SKM-1 (cell line): ENCODE measurements around the gene DYNC1I1.

Experiments used
- DNase-seq: peaks from one replicate; lab custom pipeline; 2025; ENCODE audit not compliant: unreplicated experiment; lab: John Stamatoyannopoulos, UW

DYNC1I1 gene

GRCh38 chr7:96016056-96016586 lies 243.8 kb downstream of the DYNC1I1 start:
- no peak for DNase-seq

GRCh38 chr7:96016735-96017134 lies 244.4 kb downstream of the DYNC1I1 start:
- DNase-seq: no peak

DNA sequence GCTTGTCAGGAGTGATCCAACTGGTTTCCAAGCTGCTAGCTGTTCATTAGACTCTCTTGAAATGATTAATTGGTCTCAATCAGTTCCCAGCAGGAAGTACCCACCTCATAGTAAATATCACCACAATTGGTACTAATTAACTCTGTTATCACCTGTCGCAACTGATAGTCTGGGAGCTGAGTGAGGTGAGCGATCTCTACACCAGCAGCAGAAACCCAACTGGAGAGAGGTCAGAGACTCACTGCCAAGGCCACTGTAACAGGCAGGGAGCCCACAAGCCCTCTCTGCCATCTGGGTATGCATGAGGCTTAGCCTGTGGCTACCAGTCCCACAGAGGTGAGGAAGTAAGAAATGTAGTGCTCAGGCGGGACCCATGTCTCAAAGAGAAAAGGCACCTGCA lies 245.5 kb downstream of the DYNC1I1 start:
- DNase-seq: no peak

GRCh38 chr7:96021568-96021967 lies 249.2 kb downstream of the DYNC1I1 start:
- no peak for DNase-seq

DNA sequence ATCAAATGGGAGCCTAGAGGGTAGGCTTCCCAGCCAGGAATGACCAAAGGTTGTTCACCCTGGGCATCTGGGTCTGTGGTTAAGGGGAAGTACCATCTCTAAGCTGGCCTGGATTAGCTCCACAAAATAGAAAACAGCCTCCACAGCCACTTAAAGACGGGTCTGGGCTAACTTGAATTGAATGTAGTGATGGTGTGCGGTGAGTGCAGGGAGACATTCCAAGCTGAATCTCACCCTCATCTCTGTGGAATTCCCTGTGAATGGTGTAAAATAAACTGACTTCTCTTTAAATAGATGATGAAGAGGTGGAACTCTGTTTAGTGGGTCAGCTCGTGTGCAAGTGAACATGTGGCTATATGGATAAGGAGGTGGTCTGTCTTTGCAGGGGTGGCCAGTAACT lies 251.0 kb downstream of the DYNC1I1 start:
- no peak for DNase-seq

DNA sequence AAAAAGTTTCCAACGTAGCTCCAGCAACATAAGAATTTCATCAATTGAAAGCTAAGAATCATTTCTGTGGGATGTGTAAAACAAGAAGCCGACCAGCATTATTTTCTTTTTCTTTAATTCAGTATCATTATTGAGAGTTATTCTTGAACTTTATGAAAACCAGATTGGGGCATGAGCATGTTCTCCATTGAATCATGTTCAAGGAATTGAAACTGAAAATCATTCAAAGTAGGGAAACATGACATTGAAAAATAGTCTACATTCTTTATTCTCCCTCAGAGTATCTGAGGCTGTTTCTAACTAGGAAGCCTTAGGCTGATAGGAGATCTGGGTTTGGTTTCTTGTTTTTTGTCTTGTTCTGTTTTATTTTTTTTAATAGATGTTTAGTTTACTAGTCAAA lies 253.7 kb downstream of the DYNC1I1 start:
- no peak for DNase-seq

DNA sequence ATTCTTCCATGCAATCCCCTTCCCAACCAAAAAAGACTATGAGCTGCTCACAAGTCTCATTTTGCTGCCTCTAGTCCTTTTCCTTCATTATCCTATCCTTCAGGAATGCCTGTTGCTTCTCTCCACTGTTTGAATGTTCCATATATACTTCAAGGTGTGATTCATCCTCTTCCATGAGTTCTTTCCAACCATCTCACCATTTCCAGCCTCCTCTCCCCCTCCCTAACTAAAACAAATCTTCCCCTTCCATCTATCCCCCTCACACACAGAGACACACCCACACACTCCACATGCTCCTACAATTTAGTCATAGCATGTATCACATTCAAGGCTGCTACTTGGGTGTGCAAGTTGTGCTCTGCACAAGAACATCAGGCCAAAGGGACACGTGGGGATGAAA lies 254.3 kb downstream of the DYNC1I1 start:
- no peak for DNase-seq

- DNase-seq: no peak
Measured at GRCh38 chr7:96028729-96029128, 256.4 kb downstream of the DYNC1I1 start.

DNA sequence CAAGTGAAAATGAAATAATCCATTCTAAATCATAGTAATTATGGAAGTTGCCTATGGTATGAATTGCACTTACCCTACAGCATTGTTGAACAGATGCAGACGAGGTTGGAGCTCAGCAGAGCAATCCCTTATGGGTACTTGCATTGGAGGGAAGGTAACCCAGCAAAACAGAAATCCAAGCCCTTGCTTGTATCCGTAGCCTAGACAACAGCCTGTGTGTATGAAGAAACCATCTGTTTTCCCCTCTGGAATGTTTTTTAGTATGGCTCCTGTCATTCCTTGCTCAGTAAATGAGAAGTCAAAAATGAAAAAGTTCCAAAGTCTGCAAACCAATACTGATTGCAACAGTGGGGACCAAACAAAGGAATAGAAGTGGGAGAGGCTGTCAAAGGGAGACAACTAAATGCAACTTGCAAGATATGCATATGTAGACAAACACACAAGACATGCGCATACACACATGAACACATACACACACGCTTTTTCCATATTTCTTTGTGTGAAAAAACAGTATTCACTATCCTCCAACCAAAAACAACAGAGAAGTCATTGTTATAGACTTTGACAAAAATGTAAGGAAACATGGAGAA lies 260.8 kb downstream of the DYNC1I1 start:
- no peak for DNase-seq

GRCh38 chr7:96034940-96035727 lies 262.8 kb downstream of the DYNC1I1 start:
- DNase-seq: no peak

DNA sequence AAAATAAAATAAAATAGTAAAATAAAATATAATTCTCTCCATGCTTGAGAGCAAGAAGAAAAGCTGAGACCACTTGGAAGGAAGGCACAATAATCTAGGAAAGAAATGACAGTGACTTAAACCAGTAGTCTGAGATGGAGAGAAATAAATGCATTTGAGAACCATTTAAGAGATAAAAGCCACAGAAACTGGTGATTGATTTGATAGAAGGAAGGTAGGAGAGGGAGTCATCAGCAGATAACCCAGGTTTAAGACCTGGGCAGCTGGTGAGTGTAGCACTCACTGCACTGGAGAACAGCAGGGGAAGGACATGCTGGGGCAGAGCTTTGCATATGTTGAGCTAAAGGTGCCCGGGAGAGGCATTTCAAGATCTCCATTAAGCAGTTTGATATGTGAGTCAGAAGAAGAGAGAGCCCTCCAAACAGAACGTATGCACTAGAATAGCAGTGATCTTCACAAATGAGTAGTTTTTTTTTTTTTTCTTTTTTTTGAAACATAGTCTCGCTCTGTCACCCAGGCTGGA lies 268.0 kb downstream of the DYNC1I1 start:
- DNase-seq: no peak

DNA sequence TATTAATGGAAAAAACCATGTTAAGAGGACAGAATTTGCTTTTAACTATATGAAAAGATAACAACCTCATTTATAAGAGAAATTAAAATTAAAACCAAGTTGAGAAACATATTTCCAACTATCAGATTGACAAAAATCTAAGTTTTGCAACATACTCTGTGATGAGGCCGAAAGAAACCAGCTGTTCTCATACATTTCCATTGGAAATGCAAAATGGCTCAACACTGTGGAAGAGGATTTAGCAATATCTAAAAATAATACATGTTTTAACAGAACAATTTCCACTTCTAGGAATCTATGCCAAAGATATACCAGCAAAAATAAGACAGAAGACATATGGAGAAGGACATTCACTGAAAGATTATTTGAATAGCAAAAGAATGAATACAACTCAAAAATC lies 268.8 kb downstream of the DYNC1I1 start:
- DNase-seq: no peak

- DNase-seq: no peak
Measured at GRCh38 chr7:96045181-96045580, 272.8 kb downstream of the DYNC1I1 start.

DNA sequence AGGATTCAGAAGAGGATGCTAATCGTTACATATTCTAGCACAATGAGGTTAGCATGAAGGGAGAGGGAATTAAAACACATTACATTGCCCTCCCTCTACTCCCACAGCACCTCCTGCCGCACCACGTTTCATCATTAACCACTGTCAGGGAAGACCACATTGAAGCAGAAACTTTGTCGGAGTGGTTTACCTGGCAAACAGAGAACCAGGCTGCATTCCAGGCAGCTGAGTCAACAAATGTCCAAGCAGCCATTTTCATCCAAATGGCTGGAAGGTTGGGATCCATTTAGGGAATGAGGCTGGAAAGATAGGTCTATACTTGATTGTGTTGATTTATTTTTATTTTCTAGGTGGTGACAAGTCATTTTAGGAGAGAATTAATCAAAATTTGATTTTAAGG lies 273.6 kb downstream of the DYNC1I1 start:
- no peak for DNase-seq

- DNase-seq: no peak
Measured at GRCh38 chr7:96052289-96052688, 279.9 kb downstream of the DYNC1I1 start.

GRCh38 chr7:96052860-96053470 lies 280.6 kb downstream of the DYNC1I1 start:
- DNase-seq: no peak

GRCh38 chr7:96055717-96056116 lies 283.4 kb downstream of the DYNC1I1 start:
- no peak for DNase-seq

DNA sequence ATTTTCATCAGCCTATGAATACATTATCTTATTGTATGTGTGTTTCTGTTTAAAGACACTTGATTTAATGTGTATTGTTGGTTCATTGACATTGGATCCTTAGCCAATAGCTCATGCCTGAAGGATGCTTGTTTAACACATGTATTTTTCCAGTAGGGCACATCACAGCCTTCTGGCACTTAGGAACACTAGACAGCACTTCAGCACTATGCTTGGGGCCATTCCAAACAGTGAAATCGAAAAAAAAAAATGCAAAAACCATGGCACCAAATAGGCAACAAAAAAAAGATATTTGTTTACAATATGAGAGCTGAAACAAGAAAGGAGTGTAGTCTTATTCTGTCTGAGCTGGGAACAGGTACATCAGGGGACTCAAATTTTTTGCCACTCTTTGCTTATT lies 286.7 kb downstream of the DYNC1I1 start:
- DNase-seq: no peak

DNA sequence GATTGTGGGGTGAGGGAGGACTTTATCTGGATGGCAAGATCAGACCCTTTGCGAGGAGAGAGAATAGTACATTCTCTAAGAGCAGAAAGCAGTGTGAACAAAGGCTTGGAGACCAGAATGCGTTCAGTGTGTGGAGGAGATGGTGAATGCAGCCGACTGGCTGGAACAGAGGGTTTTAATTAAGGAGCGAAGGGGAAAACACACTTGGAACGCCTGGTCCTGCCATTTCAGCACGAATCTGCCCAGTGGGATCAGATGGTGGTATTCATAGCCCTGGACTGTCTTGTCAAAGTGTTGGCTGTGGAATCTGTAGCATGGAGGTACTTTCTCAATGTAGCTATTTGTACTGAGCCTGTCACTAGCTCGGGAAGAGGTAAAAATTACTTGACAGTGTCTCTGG lies 288.7 kb downstream of the DYNC1I1 start:
- no peak for DNase-seq

DNA sequence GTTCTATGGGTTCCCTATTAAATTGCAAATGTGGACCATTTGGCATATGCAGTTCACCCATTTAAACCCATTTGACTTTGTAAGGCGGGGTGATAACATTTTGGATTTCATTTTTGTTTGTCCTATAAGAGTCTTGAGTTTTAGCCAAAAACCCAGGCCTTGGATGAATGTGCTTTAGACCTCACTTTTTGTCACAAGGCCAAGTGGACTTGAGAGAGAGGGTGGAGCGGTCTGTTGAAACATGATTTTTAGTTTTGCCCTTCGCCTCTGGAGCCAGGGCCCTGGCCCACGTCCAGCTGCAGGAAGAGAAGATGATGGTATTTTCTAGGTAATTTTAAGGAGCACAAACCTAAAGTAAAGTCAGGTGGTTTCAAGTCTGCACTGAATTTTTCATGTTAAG lies 289.5 kb downstream of the DYNC1I1 start:
- DNase-seq: no peak

GRCh38 chr7:96067321-96067720 lies 295.0 kb downstream of the DYNC1I1 start:
- no peak for DNase-seq

DNA sequence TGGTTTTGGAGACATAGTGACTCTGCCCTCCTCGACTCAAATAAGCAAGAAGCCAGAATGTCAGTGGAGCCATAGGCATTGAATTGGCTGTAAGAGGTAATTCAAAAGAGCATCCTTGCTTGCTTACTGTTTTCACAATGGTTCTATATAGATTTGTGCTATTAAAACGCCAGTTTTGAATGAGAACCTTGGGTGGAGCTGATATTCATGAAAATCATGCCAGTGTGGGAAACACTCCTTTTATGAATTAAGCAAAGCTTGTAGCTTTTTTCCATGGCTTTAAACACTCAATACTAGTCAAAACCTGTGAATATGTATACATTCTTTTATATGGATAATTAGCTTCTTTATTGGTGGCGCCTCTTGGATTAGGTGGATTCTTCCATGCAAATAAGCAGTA lies 297.0 kb downstream of the DYNC1I1 start:
- DNase-seq: no peak
